Measurements from ENCODE around the gene C9orf152.
A peak's percentile ranks its signal among the peaks of the same experiment; 100 is the strongest.

The C9orf152 gene

GRCh38 chr9:110241858-110242321 is 33.9 kb upstream of the C9orf152 start:
- DNase-seq (ENCODE audit: low read depth): no peak
- H3K4me3 ChIP-seq (ENCODE audit: low read depth, low read length): no peak overlapping the region
- no peak for TF ChIP-seq CTCF (IDR thresholded peaks at IDR 0.05; ENCODE audit: low read depth, low read length, missing control alignments)

- no peak for TF ChIP-seq CTCF (IDR thresholded peaks at IDR 0.05; ENCODE audit: low read depth, low read length, missing control alignments)
- no peak overlapping the region for H3K4me3 ChIP-seq (ENCODE audit: low read depth, low read length)
- no peak for DNase-seq (ENCODE audit: low read depth)
Measured at GRCh38 chr9:110241260-110241857, 33.4 kb upstream of the C9orf152 start.

- TF ChIP-seq CTCF (IDR thresholded peaks at IDR 0.05; ENCODE audit: low read depth, low read length, missing control alignments): no peak
- no peak for DNase-seq (ENCODE audit: low read depth)
- no peak overlapping the region for H3K4me3 ChIP-seq (ENCODE audit: low read depth, low read length)
Measured at GRCh38 chr9:110240198-110240597, 32.2 kb upstream of the C9orf152 start.

GRCh38 chr9:110228321-110228720 is 20.4 kb upstream of the C9orf152 start:
- H3K4me3 ChIP-seq (ENCODE audit: low read depth, low read length): no peak overlapping the region
- DNase-seq (ENCODE audit: low read depth): no peak
- no peak for TF ChIP-seq CTCF (IDR thresholded peaks at IDR 0.05; ENCODE audit: low read depth, low read length, missing control alignments)

GRCh38 chr9:110224583-110224982 is 16.6 kb upstream of the C9orf152 start:
- no peak for TF ChIP-seq CTCF (IDR thresholded peaks at IDR 0.05; ENCODE audit: low read depth, low read length, missing control alignments)
- DNase-seq (ENCODE audit: low read depth): no peak
- H3K4me3 ChIP-seq (ENCODE audit: low read depth, low read length): no peak overlapping the region

GRCh38 chr9:110220809-110221208 is 12.8 kb upstream of the C9orf152 start:
- no peak overlapping the region for H3K4me3 ChIP-seq (ENCODE audit: low read depth, low read length)
- no peak for DNase-seq (ENCODE audit: low read depth)
- no peak for TF ChIP-seq CTCF (IDR thresholded peaks at IDR 0.05; ENCODE audit: low read depth, low read length, missing control alignments)

- peak; percentile 68 for TF ChIP-seq CTCF (IDR thresholded peaks at IDR 0.05; ENCODE audit: low read depth, low read length, missing control alignments)
- peak; percentile 18 for DNase-seq (ENCODE audit: low read depth)
Measured at GRCh38 chr9:110217656-110218099, 9.7 kb upstream of the C9orf152 start.

More at GRCh38 chr9:110217656-110218099, 9.7 kb upstream of the C9orf152 start:
- no peak overlapping the region for H3K4me3 ChIP-seq (ENCODE audit: low read depth, low read length)

Measured in GM12864 (cell line).